HG02642 (cell line): Measurements from ENCODE around the gene SCAND1.

ENCODE experiments used
- ATAC-seq: cut with Tn5 transposase; IDR thresholded peaks from one replicate; pipeline ENCODE4 v1.9.1; 2021; ENCODE audit warnings: mild to moderate bottlenecking; ENCODE audit not compliant: unreplicated experiment, poor library complexity

Gene SCAND1

GRCh38 chr20:35908007-35908406, 46.3 kb downstream of the SCAND1 start:
- no peak for ATAC-seq

- no peak for ATAC-seq
Observed at GRCh38 chr20:35907017-35907701, 47.1 kb downstream of the SCAND1 start.

- no peak for ATAC-seq
Observed at GRCh38 chr20:35904982-35905663, 49.2 kb downstream of the SCAND1 start.

GRCh38 chr20:35903843-35904242, 50.5 kb downstream of the SCAND1 start:
- no peak for ATAC-seq
